ENCODE measurements around the gene DHRS3. TPM values are rescaled to one million over a fixed set of nuclear protein-coding genes. Genes with fewer than 3 reads are reported as not detected.
A peak's percentile ranks its signal among the peaks of the same experiment; 100 is the strongest.

The DHRS3 gene
- total RNA-seq, 4 donors from 2014 or later = 180 to 449 (median 358) TPM

DNA sequence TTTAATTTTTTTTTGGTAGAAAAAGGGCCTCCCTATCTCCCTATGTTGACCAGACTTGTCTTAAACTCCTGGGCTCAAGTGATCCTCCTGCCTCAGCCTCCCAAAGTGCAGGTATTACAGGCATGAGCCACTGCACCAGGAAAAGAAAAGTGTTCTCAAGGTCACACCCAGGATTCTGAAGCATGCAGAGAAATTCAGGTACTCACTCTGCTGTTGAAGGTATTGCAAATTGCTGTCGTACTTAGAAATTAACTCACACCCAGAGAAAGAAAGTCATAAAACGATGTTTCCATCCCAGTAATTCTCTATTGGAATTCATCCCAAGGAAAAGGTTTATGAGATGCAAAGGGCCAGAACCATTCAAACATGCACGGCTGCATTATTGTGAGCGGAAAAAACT is 73.7 kb downstream of the DHRS3 start:
- Histone ChIP-seq H3K9me3 (no peaks in the 10 kb centered on the region), H3K27me3 (no peaks in the 10 kb centered on the region), H3K27ac (no peak overlapping the region), H3K4me3 (no peak overlapping the region), H3K4me1 (peaks cover 0 to 71% (median 47%) of the 10 kb centered on the region in 4 donors), H3K36me3 (no peaks in the 10 kb centered on the region)
- DNase-seq (ENCODE audit: low spot score in 2 of 2) = no peak
- TF ChIP-seq EP300 (IDR thresholded peaks at IDR 0.05) (no peak), POLR2A (IDR thresholded peaks at IDR 0.05) (no peak)
- TF ChIP-seq, protein P1, sequence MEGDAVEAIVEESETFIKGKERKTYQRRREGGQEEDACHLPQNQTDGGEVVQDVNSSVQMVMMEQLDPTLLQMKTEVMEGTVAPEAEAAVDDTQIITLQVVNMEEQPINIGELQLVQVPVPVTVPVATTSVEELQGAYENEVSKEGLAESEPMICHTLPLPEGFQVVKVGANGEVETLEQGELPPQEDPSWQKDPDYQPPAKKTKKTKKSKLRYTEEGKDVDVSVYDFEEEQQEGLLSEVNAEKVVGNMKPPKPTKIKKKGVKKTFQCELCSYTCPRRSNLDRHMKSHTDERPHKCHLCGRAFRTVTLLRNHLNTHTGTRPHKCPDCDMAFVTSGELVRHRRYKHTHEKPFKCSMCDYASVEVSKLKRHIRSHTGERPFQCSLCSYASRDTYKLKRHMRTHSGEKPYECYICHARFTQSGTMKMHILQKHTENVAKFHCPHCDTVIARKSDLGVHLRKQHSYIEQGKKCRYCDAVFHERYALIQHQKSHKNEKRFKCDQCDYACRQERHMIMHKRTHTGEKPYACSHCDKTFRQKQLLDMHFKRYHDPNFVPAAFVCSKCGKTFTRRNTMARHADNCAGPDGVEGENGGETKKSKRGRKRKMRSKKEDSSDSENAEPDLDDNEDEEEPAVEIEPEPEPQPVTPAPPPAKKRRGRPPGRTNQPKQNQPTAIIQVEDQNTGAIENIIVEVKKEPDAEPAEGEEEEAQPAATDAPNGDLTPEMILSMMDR (IDR thresholded peaks at IDR 0.05) = no peak
- WGBS, 2 donors = 72 to 75% methylated on average over 4 of the region's 4 CpGs

DNA sequence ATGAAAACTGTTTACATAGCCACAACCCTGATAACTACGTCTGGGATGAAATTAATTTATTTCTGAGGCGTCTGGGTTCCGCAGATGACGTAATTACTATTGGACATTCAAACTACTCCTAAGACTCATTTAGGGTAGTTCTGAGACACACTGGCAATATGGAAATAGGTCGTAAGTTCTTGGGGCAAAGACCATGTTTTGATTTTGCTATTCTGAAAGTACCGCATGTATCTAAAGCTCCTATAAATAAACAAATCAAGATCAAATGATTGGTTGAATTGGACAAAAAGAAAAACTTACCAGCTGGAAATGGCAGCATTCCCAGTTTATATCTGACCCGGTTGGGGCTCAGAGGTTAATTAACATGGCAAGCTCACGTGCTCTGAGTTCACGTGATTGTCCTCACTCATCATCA is 74.3 kb downstream of the DHRS3 start:
- no peaks in the 10 kb centered on the region for H3K27me3 ChIP-seq
- WGBS, 2 donors = 41 to 57% methylated on average over 9 of the region's 9 CpGs
- no peak for DNase-seq (ENCODE audit: low spot score in 2 of 2)

DNA sequence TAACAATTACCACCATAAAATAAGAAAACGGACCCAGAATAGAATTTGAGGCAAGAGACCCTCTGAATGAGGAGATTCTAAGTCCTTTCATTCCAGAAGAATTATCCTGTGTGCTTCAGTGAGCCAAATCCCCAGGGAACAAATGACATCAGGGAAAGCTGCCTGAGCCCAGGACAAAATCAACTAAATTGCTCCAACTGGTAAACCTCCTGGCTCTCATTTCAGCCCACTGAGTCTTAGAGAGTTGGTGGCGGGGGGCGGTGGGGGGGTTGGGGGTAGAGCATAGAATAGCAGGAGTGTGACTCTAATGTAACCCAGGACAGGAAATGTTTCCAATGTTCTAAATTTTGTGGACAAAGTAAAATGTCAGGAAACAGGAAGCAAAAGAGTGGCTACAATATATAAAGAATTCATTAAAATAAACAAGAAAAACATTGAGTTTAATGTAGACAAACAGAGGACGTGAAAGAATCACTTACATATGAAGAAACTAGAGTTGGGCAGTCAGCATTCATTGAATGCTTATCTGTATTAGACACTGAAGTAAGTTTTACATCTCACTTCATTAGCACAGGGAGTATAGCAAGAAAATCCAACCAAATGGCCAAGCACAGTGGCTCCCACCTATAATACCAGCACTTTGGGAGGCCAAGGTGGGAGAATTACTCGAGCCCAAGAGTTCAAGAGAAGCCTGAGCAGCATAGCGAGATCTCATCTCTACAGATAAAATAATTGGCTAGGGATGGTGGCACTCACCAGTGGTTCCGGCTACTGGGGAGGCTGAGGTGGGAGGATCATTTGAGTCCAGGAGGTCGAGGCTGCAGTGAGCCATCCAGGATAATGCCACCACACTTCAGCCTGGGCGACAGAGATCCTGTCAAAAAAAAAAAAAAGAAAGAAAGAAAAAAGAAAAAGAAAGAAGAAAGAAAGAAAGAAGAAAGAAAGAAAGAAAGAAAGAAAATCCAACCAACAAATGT is 75.1 kb downstream of the DHRS3 start:
- no peaks in the 10 kb centered on the region for H3K36me3 ChIP-seq
- WGBS, 2 donors = 75 to 78% methylated on average over 9 of the region's 9 CpGs
- no peaks in the 10 kb centered on the region for H3K27me3 ChIP-seq
- H3K4me3 ChIP-seq = no peak overlapping the region
- H3K4me1 ChIP-seq = peaks cover 0 to 62% (median 36%) of the 10 kb centered on the region in 4 donors
- H3K9me3 ChIP-seq = no peaks in the 10 kb centered on the region
- TF ChIP-seq, protein P1 (IDR thresholded peaks at IDR 0.05) = no peak
- TF ChIP-seq EP300 (IDR thresholded peaks at IDR 0.05) (no peak), POLR2A (IDR thresholded peaks at IDR 0.05) (no peak)
- DNase-seq (ENCODE audit: low spot score in 2 of 2) = no peak
- H3K27ac ChIP-seq = peak overlapping the region in 2 of 4 donors; percentile 84 to 90

More for the DNA sequence above, 74.3 kb downstream of the DHRS3 start:
- H3K4me3 ChIP-seq = no peak overlapping the region
- no peaks in the 10 kb centered on the region for H3K36me3 ChIP-seq
- H3K27ac ChIP-seq = peak overlapping the region in 1 of 4 donors; percentile 20
- peaks cover 0 to 65% (median 41%) of the 10 kb centered on the region in 4 donors for H3K4me1 ChIP-seq
- TF ChIP-seq, protein P1 (IDR thresholded peaks at IDR 0.05) = no peak
- no peak for TF ChIP-seq EP300 (IDR thresholded peaks at IDR 0.05)
- no peak for TF ChIP-seq POLR2A (IDR thresholded peaks at IDR 0.05)
- no peaks in the 10 kb centered on the region for H3K9me3 ChIP-seq

DNA sequence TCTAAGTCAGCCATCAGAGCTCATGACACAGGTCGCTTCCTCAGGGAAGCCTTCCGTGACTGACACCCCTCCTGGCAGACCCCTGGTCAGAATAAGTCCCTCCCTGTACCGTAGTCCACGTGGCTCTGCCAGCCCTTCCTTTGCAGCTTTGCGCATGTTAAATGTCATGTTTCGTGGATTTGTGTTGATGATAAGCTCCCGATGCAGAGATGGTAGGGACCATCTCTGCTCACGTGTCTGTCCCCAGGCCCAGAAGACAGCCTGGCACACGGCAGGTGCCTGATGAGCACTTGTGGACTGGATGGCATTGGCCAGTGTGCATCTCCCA is 75.9 kb downstream of the DHRS3 start:
- no peak for TF ChIP-seq POLR2A (IDR thresholded peaks at IDR 0.05)
- TF ChIP-seq EP300 (IDR thresholded peaks at IDR 0.05) = no peak
- TF ChIP-seq, protein P1 (IDR thresholded peaks at IDR 0.05) = no peak
- 71 to 76% methylated on average over 9 of the region's 9 CpGs for WGBS, 2 donors
- DNase-seq (ENCODE audit: low spot score in 2 of 2) = no peak

More for the DNA sequence above, 75.9 kb downstream of the DHRS3 start:
- no peak overlapping the region for H3K4me3 ChIP-seq
- H3K36me3 ChIP-seq = no peaks in the 10 kb centered on the region
- H3K4me1 ChIP-seq = peaks cover 0 to 54% (median 28%) of the 10 kb centered on the region in 4 donors
- no peaks in the 10 kb centered on the region for H3K27me3 ChIP-seq
- H3K27ac ChIP-seq = peak overlapping the region; percentile 55 to 90 (median 81)
- H3K9me3 ChIP-seq = no peaks in the 10 kb centered on the region
